ENCODE results near the gene KDR.

DNA sequence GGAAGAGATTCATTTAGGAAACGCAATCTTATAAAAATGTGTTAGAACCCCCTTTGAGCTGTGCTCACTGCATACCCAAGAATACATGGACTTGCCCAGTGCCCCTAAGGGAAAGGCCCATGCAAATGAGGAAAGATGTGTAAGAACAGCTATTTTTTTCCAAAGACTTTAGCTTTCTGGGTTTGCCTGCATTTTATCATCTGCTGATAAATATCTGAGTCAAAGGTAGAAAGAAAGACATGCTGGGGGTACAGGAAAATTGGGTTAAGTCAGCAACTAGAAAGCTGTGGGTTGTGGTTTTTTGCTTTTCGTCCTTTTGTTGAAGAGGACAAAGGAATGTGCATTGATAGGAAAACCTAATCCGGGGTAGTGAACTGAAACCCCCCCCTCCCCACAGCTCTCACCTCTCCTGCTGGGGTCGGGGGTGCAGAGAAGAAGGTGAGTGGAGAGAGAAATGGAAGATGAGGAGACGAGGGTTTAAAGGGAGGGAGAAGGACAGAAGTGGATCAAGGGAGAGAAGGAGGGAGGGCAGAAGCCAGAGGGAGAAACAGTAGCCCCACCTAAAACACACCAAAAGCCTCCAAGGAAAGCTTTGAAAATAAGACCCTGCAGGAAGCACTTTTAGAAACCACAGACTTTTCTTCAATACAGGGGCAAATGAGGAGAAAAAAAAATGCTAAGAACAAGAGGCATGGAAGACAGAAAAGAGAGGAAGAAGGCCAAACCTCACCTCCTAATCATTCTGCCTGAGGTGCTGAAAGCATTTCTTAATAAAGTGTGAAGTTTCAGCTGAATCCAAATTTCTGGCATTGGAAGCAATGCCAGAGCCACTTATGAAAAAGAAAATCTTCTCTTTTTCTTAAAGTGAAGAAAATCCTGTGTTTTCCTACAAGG is 49.3 kb downstream of the KDR start:
- no peak for TF ChIP-seq POLR2A (IDR thresholded peaks at IDR 0.05)
- TF ChIP-seq, protein P1, sequence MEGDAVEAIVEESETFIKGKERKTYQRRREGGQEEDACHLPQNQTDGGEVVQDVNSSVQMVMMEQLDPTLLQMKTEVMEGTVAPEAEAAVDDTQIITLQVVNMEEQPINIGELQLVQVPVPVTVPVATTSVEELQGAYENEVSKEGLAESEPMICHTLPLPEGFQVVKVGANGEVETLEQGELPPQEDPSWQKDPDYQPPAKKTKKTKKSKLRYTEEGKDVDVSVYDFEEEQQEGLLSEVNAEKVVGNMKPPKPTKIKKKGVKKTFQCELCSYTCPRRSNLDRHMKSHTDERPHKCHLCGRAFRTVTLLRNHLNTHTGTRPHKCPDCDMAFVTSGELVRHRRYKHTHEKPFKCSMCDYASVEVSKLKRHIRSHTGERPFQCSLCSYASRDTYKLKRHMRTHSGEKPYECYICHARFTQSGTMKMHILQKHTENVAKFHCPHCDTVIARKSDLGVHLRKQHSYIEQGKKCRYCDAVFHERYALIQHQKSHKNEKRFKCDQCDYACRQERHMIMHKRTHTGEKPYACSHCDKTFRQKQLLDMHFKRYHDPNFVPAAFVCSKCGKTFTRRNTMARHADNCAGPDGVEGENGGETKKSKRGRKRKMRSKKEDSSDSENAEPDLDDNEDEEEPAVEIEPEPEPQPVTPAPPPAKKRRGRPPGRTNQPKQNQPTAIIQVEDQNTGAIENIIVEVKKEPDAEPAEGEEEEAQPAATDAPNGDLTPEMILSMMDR (IDR thresholded peaks at IDR 0.05): no peak

All from gastroesophageal sphincter (tissue), 3 donors.